ENCODE results near the gene GAB1.
A peak's percentile ranks its signal among the peaks of the same experiment; 100 is the strongest.

The GAB1 gene

DNA sequence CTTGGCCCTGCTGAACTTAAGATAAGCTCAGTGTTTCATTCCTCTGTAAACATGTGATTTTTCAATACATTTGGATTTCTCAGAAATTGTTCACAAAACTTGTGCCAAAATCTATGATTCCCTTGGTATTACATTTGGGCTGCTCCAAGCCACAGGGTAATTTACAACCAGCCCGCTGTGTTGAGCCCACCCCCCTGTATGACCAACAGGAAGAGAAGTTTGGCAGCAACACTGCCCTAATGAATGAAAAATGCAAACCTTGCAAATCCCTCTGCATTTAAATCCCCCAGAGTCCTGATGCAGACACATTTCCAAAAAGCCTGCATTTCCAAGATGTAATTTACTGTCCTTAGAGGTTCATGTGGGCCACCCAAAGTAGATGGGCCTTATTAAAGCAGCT is 34.1 kb upstream of the GAB1 start:
- Histone ChIP-seq H4K20me1 (no peaks in the 10 kb centered on the region), H3K4me3 (no peak overlapping the region), H3K27ac (no peak overlapping the region), H3K9me3 (no peaks in the 10 kb centered on the region), H3K9ac (no peak overlapping the region), H3K4me2 (no peak overlapping the region), H3K4me1 (no peaks in the 10 kb centered on the region), H3K27me3 (no peaks in the 10 kb centered on the region), H3K36me3 (no peaks in the 10 kb centered on the region)
- no peak for TF ChIP-seq Cebpa-rat (IDR thresholded peaks at IDR 0.05)

DNA sequence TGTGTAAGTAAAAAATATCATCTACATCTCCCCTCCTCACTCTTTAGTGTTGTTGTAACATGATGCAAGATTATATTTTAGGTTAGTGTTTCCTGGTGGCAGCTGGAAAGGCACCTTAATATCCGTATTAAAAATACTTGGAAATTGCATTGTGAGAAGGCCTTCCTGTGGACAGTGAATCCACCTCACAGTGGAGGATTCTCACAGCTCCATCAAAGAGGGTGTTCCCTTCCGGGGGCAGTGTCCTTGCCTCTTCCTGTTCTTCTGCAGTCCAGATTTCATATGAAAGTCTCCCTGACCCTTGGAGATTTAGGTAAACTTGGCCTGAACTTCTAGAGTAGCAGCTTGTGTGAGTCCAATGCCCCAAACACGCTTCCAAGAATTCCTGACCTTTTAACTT is 29.9 kb upstream of the GAB1 start:
- Histone ChIP-seq H3K4me1 (no peaks in the 10 kb centered on the region), H3K27me3 (no peaks in the 10 kb centered on the region), H3K4me3 (no peak overlapping the region), H3K27ac (no peak overlapping the region), H3K9ac (no peak overlapping the region), H3K4me2 (no peak overlapping the region), H3K36me3 (no peaks in the 10 kb centered on the region), H3K9me3 (no peaks in the 10 kb centered on the region), H4K20me1 (no peaks in the 10 kb centered on the region)
- TF ChIP-seq Cebpa-rat (IDR thresholded peaks at IDR 0.05), result no peak

DNA sequence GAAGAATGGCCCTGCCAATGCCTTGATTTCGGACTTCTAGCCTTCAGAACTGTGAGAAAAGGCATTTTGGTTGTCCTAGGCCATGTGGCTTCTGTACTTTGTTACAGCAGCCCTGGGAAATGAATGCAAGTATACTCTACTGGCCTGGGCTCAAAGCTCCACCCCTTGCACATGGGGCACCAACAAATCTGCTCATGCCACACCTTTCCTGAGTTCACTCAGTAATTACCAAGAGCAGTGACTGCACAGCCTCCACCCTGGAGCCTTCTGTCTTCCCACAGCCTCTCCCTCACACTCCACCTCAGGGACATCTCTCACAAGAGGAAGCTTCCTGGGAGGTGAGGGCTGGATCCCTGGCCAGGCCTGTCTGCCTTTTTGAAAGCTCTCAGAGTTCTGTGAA is 29.1 kb upstream of the GAB1 start:
- Histone ChIP-seq H3K4me2 (no peak overlapping the region), H4K20me1 (no peaks in the 10 kb centered on the region), H3K4me3 (no peak overlapping the region), H3K36me3 (no peaks in the 10 kb centered on the region), H3K27ac (no peak overlapping the region), H3K9me3 (no peaks in the 10 kb centered on the region), H3K9ac (no peak overlapping the region), H3K4me1 (no peaks in the 10 kb centered on the region), H3K27me3 (no peaks in the 10 kb centered on the region)
- TF ChIP-seq Cebpa-rat (IDR thresholded peaks at IDR 0.05), result no peak

DNA sequence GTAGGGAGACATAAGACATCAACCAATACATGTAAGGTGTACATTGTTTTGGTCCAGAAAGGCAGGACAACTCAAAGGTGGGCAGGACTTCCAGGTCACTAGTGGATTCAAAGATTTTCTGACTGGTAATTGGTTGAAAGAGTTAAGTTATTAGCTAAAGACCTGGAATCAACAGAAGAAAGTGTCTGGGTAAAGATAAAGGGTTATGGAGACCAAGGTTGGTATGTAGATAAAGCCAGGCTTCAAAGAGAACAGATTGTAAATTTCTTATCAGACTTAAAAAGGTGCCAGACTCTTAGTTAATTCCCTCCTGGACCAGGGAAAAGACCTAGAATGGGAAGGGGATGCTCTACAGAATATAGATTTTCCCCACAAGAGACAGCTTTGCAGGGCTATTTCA is 28.3 kb upstream of the GAB1 start:
- no peaks in the 10 kb centered on the region for H3K36me3 ChIP-seq
- no peak overlapping the region for H3K9ac ChIP-seq
- H3K4me3 ChIP-seq, result no peak overlapping the region
- H3K27me3 ChIP-seq, result no peaks in the 10 kb centered on the region
- H3K4me2 ChIP-seq, result no peak overlapping the region
- no peak overlapping the region for H3K27ac ChIP-seq
- no peaks in the 10 kb centered on the region for H4K20me1 ChIP-seq
- no peak for TF ChIP-seq Cebpa-rat (IDR thresholded peaks at IDR 0.05)
- no peaks in the 10 kb centered on the region for H3K4me1 ChIP-seq
- no peaks in the 10 kb centered on the region for H3K9me3 ChIP-seq

DNA sequence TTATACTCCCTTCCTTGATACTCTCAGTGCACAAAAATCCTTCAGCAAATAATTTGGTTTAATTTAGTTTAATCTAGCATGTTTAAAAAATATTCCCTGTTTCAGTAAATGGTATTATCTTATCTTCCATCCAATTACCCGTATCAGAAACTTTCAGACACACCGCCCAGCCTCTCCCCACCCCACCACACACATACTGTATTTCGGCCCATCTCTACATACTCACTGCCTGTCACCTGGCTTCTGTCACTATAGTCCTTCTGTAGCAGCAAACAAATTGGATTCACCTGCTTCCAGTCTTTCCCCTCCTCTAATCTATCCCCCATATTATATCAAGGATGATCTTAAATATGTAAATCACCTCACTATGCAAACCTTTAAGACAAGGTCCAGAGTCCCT is 24.8 kb upstream of the GAB1 start:
- no peak for TF ChIP-seq Cebpa-rat (IDR thresholded peaks at IDR 0.05)

DNA sequence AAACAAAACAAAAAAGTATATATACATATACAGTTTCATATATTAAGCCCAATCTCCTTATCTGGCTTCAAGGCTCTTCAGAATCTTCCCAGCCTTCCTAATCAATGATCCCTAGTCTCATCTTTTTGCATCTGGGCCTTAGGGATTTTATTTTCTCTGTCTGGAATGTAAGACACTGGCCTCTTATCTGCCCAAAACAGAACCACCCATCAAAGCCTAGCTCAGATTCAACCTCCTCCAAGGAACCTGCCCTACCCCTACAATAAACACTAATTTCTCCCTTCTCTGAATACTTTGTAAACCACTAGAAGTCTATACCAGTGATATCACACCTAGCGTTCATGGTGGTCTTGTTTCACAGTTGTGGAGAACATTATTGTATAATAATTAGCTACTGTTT is 23.2 kb upstream of the GAB1 start:
- TF ChIP-seq Cebpa-rat (IDR thresholded peaks at IDR 0.05), result no peak
- Histone ChIP-seq H3K9me3 (no peaks in the 10 kb centered on the region), H3K36me3 (no peaks in the 10 kb centered on the region), H4K20me1 (no peaks in the 10 kb centered on the region), H3K4me3 (no peak overlapping the region), H3K27me3 (no peaks in the 10 kb centered on the region), H3K27ac (no peak overlapping the region), H3K4me2 (no peak overlapping the region), H3K4me1 (no peaks in the 10 kb centered on the region), H3K9ac (no peak overlapping the region)

More for the DNA sequence above, 24.8 kb upstream of the GAB1 start:
- H4K20me1 ChIP-seq, result no peaks in the 10 kb centered on the region
- H3K9me3 ChIP-seq, result no peaks in the 10 kb centered on the region
- H3K36me3 ChIP-seq, result no peaks in the 10 kb centered on the region
- no peaks in the 10 kb centered on the region for H3K27me3 ChIP-seq
- H3K4me2 ChIP-seq, result no peak overlapping the region
- no peak overlapping the region for H3K27ac ChIP-seq
- no peak overlapping the region for H3K4me3 ChIP-seq
- H3K9ac ChIP-seq, result no peak overlapping the region
- H3K4me1 ChIP-seq, result no peaks in the 10 kb centered on the region

DNA sequence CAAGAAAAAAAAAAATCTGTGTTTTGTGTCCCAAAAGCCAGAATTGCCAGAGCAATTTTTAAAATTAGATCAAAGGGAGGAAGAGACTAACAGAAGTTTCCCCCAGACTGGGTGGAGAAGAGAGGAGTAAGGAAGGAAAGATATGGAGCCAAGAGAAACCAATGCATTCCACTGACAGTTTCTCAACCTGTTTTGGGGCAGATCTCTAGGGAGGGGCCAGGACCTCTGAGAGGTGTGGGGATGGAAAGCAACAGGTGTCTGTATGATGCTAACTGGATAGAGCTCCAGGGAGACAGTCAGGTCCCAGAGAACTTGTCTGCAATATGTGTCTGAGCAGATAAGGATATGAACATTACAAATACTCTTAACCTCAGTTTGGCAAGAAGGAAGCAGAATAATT is 22.7 kb upstream of the GAB1 start:
- Histone ChIP-seq H3K9ac (no peak overlapping the region), H3K4me2 (no peak overlapping the region), H3K27me3 (no peaks in the 10 kb centered on the region), H3K36me3 (no peaks in the 10 kb centered on the region), H3K4me3 (no peak overlapping the region), H4K20me1 (no peaks in the 10 kb centered on the region), H3K9me3 (no peaks in the 10 kb centered on the region), H3K4me1 (no peaks in the 10 kb centered on the region), H3K27ac (no peak overlapping the region)
- TF ChIP-seq Cebpa-rat (IDR thresholded peaks at IDR 0.05), result no peak

DNA sequence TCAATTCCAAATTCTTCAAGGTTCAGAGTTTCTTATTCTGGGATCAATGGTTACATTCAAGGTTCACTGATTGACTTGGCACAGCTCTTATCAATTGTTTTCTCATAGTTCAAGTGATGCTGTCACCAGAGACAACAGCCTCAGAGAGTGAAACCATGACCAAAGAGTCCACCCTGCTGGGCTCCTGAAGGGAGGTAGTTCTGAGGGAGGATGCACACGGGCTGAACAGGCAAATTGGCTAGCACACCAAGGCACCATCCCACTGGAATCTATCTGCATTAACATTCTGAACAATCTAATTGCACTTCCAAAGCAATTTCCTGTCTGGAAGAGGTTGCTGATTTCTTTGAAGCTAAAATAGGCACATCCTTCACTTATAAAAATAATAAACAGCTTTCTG is 16.6 kb upstream of the GAB1 start:
- no peak overlapping the region for H3K4me2 ChIP-seq
- TF ChIP-seq Cebpa-rat (IDR thresholded peaks at IDR 0.05), result no peak

DNA sequence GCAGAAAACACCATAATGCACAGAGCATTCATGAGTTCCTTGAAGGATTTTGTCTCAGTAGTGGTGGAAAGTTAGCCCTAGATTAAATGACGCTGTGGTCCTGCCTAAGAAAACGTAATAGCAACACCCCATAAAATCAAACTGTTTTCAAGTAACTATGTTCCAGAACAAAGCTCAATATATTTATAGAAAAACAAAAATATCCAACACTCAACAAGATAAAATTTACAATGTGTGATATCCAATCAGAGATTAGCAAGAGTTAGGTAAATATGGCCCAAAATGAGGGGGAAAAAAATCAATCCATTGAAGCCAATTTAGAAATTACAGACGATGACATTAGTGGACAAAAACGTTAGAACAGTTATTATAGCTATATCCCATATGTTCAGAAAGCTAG is 9.9 kb upstream of the GAB1 start:
- no peak overlapping the region for H3K9ac ChIP-seq
- no peaks in the 10 kb centered on the region for H4K20me1 ChIP-seq
- H3K27me3 ChIP-seq, result no peaks in the 10 kb centered on the region
- H3K27ac ChIP-seq, result no peak overlapping the region
- no peak for TF ChIP-seq Cebpa-rat (IDR thresholded peaks at IDR 0.05)
- H3K36me3 ChIP-seq, result no peaks in the 10 kb centered on the region
- H3K4me1 ChIP-seq, result no peaks in the 10 kb centered on the region
- H3K4me3 ChIP-seq, result no peak overlapping the region
- H3K4me2 ChIP-seq, result no peak overlapping the region
- no peaks in the 10 kb centered on the region for H3K9me3 ChIP-seq

More for the DNA sequence above, 16.6 kb upstream of the GAB1 start:
- Histone ChIP-seq H3K9me3 (no peaks in the 10 kb centered on the region), H3K27ac (no peak overlapping the region), H3K36me3 (no peaks in the 10 kb centered on the region), H3K4me1 (no peaks in the 10 kb centered on the region), H4K20me1 (no peaks in the 10 kb centered on the region), H3K9ac (no peak overlapping the region), H3K27me3 (no peaks in the 10 kb centered on the region), H3K4me3 (no peak overlapping the region)

DNA sequence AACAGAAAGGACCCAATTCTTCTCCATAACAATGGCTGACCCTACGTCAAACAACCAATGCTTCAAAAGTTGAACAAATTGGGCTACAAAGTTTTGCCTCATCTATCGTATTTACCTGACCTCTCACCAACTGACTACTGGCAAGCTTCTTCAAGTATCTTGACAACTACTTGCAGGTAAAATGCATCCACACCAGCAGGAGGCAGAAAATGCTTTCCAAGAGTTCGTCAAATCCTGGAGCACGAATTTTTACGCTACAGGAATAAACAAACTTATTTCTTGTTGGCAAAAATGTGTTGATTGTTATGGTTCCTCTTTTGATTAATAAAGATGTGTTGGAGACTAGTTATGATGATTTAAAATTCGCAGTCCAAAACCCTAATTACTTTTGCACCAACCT is 6.7 kb upstream of the GAB1 start:
- 0 out of 2 replicates have a peak, but pooled peaks cover 1% of the 10 kb centered on the region for H3K4me1 ChIP-seq
- H3K9me3 ChIP-seq, result no peaks in the 10 kb centered on the region
- H3K4me3 ChIP-seq, result no peak overlapping the region
- no peaks in the 10 kb centered on the region for H3K27me3 ChIP-seq
- no peak overlapping the region for H3K4me2 ChIP-seq
- no peaks in the 10 kb centered on the region for H4K20me1 ChIP-seq
- no peak for TF ChIP-seq Cebpa-rat (IDR thresholded peaks at IDR 0.05)
- H3K27ac ChIP-seq, result no peak overlapping the region
- H3K9ac ChIP-seq, result no peak overlapping the region
- no peaks in the 10 kb centered on the region for H3K36me3 ChIP-seq

DNA sequence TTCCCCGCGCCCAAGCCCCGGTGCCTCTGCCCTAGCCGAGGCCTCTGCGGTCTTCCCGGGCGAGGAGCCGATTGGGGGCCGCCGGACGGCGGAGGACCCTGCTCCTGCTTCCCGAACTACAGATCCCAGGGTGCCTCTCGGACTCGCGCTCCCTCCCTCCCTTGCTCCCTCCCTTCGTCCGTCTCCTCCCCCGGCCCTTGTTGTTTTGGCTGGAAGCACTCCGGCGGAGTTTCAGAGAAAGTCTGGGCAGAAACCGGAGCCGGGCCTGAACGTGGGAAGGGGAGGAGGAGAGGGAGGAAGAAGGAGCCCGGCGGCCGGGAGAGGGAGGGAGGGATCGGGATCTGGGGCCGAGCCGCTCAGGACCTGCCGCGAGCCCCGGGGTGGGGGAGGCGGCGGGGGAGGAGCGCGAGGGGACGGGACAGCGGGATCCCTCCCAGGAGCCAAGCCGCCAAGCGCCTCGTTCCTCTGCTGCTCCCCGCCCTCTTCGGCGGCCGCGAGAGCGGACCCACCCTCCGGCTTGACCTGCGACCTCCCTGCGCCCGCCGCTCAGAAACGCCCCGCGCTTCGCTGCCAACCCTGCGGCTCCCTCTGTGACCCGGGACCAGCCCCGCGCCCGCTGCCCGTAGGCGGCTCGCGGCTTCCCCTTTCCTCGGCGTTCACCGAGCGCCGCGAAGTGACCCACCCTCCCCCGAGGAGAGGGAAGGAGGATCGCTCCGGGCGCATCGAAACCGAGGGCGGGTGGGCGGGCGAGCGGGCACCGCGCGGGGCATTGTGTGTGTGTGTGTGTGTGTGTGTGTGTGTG is 496 bp upstream of the GAB1 start:
- H3K9ac ChIP-seq, result peak overlapping the region; percentile 87
- H3K36me3 ChIP-seq, result no peaks in the 10 kb centered on the region
- peaks cover 43% of the 10 kb centered on the region for H4K20me1 ChIP-seq
- peak overlapping the region; percentile 81 for H3K27ac ChIP-seq
- H3K27me3 ChIP-seq, result no peaks in the 10 kb centered on the region
- H3K4me1 ChIP-seq, result peaks cover 42% of the 10 kb centered on the region
- peak overlapping the region; percentile 94 for H3K4me3 ChIP-seq
- no peak for TF ChIP-seq Cebpa-rat (IDR thresholded peaks at IDR 0.05)
- peak overlapping the region; percentile 84 for H3K4me2 ChIP-seq
- H3K9me3 ChIP-seq, result no peaks in the 10 kb centered on the region

All from BLaER1 (cell line).